Sigmoid colon (tissue), 4 donors: ENCODE measurements around the gene GTF3C1.

Source experiments
- CTCF ChIP-seq, 4 experiments: fragments of 450-650 bp in 3 of 4; fragments of 200-600 bp in 1 of 4; IDR thresholded peaks; one replicate each; pipeline ENCODE4 v1.5.1; 2016 to 2019; ENCODE audit warnings: antibody characterized with exemption in 4 of 4, mild to moderate bottlenecking in 3 of 4, moderate library complexity in 2 of 4
- EP300 ChIP-seq, 4 donors: sonication (generic); formaldehyde crosslinking; IDR thresholded peaks; one replicate each; pipeline ENCODE4 v1.6.1; 2017; ENCODE audit warnings: antibody characterized with exemption in 4 of 4

- TF ChIP-seq CTCF (IDR thresholded peaks at IDR 0.05): no peak
- TF ChIP-seq EP300 (IDR thresholded peaks at IDR 0.05): no peak
Observed at GRCh38 chr16:27556471-27556870, 6.8 kb upstream of the GTF3C1 start.
